ENCODE data around the gene VPS72. TPM values are rescaled to one million over a fixed set of nuclear protein-coding genes. Genes with fewer than 3 reads are reported as not detected.

Gene VPS72
- total and polyA plus RNA-seq, 9 of the 15 experiments (the other 6 are each of a cell fraction or from before 2014, with no cell fraction given) = 7.2 to 131 (median 75.7) TPM

DNA sequence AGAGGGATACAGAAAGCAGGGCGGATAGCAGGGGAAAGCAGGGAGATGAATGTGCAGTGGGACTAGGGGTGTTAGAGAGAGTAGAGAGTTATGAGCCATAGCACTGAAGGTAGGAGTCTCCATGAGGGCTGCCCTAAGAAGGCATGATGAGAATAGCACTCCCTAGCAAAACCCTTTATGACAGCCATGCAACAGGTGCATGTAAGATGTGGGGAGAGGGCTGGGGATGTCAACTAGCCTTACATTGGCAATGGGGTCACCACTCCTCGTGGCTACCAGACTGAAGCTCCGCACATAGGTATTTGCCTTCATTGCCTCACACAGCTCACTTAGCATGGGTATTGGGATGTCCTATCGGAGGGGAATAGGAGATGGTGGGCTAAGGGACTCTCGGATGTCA, 18.8 kb downstream of the VPS72 start:
- H3K9ac ChIP-seq (ENCODE audit: insufficient read depth in 1 of 2, low read depth in 2 of 2, low read length in 2 of 2) = no peak overlapping the region
- peaks cover 11% of the 10 kb centered on the region for H3K79me2 ChIP-seq (ENCODE audit: control insufficient read depth, insufficient read depth, low read length)
- H3K36me3 ChIP-seq (ENCODE audit: control insufficient read depth, insufficient read depth, low read length) = peaks cover 47% of the 10 kb centered on the region; the same call in 2 of the 3 replicates
- ATAC-seq (no peak), DNase-seq (ENCODE audit: extremely low read depth in 1 of 4, low spot score in 3 of 4) (no peak), FAIRE-seq (no peak)
- BruUV-seq (replicated peaks) = no TSS peak
- POLR2A ChIA-PET = interaction anchor here (0.6 to 1.3 kb wide), 3 partner anchors 18 to 49 kb away, joined by 4 to 5 read pairs (median 4); partner anchors contain the start of gene VPS72
- in situ Hi-C loops (cut with MboI) (no loop called here), intact Hi-C loops (cut with micrococcal nuclease) (no loop called here)
- H3K9me1 ChIP-seq (ENCODE audit: control insufficient read depth, insufficient read depth, low read length) = no peaks in the 10 kb centered on the region
- 75% methylated on average over 5 of the region's 5 CpGs for WGBS (ENCODE audit: insufficient coverage, low coverage, missing lambda C conversion rate)
- peaks cover 7 to 10% of the 10 kb centered on the region in 2 experiments; a peak in 4 of 5 replicates for H3K4me1 ChIP-seq (replicated peaks in 1 of 2; ENCODE audit: control insufficient read depth in 2 of 2, insufficient read depth in 2 of 2, low read length in 2 of 2)
- CTCF ChIA-PET (ENCODE audit: low intra/inter-chr PET ratio) = no interaction called here
- no peak overlapping the region for H3K27ac ChIP-seq (ENCODE audit: extremely low read depth, low read depth, low read length)
- no peaks in the 10 kb centered on the region for H3K27me3 ChIP-seq (ENCODE audit: control insufficient read depth in 2 of 2, insufficient read depth in 2 of 2, low read length in 2 of 2)
- H3K4me2 ChIP-seq (ENCODE audit: insufficient read depth, low read length) = no peak overlapping the region
- no peak for TF ChIP-seq HBP1 (CRISPR knock-in tag; IDR thresholded peaks at IDR 0.05)
- TF ChIP-seq PTRF (tag; IDR thresholded peaks at IDR 0.05) = no peak
- TF ChIP-seq SMAD1 (IDR thresholded peaks at IDR 0.05; ENCODE audit: low read depth, low read length, partially characterized antibody) = no peak
- TF ChIP-seq, protein P1, sequence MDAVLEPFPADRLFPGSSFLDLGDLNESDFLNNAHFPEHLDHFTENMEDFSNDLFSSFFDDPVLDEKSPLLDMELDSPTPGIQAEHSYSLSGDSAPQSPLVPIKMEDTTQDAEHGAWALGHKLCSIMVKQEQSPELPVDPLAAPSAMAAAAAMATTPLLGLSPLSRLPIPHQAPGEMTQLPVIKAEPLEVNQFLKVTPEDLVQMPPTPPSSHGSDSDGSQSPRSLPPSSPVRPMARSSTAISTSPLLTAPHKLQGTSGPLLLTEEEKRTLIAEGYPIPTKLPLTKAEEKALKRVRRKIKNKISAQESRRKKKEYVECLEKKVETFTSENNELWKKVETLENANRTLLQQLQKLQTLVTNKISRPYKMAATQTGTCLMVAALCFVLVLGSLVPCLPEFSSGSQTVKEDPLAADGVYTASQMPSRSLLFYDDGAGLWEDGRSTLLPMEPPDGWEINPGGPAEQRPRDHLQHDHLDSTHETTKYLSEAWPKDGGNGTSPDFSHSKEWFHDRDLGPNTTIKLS (IDR thresholded peaks at IDR 0.05; ENCODE audit: borderline replicate concordance, low read depth) = no peak
- TF ChIP-seq KAT8 (IDR thresholded peaks at IDR 0.05; ENCODE audit: low read depth) = no peak
- TF ChIP-seq ZNF232 (CRISPR knock-in tag; IDR thresholded peaks at IDR 0.05) = no peak
- TF ChIP-seq RFX1 (IDR thresholded peaks at IDR 0.05) = no peak
- no peak for TF ChIP-seq ZNF75A (CRISPR knock-in tag; IDR thresholded peaks at IDR 0.05)
- no peak for TF ChIP-seq CBX1 (IDR thresholded peaks at IDR 0.05; ENCODE audit: low read depth)
- TF ChIP-seq STAG1 (CRISPR knock-in tag; IDR thresholded peaks at IDR 0.05; ENCODE audit: borderline replicate concordance) = no peak
- no peak for TF ChIP-seq KLF6 (CRISPR knock-in tag; IDR thresholded peaks at IDR 0.05; ENCODE audit: borderline replicate concordance)
- TF ChIP-seq LARP7 (IDR thresholded peaks at IDR 0.05) = no peak
- TF ChIP-seq, protein P2, sequence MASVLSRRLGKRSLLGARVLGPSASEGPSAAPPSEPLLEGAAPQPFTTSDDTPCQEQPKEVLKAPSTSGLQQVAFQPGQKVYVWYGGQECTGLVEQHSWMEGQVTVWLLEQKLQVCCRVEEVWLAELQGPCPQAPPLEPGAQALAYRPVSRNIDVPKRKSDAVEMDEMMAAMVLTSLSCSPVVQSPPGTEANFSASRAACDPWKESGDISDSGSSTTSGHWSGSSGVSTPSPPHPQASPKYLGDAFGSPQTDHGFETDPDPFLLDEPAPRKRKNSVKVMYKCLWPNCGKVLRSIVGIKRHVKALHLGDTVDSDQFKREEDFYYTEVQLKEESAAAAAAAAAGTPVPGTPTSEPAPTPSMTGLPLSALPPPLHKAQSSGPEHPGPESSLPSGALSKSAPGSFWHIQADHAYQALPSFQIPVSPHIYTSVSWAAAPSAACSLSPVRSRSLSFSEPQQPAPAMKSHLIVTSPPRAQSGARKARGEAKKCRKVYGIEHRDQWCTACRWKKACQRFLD (CRISPR knock-in tag; IDR thresholded peaks at IDR 0.05) = no peak
- no peak for TF ChIP-seq RBM34 (IDR thresholded peaks at IDR 0.05; ENCODE audit: borderline replicate concordance, insufficient read depth, low read length)
- TF ChIP-seq CBX3 (IDR thresholded peaks at IDR 0.05; ENCODE audit: borderline replicate concordance in 1 of 2, low read length in 2 of 2) = no peak
- no peaks in the 10 kb centered on the region for H3K9me3 ChIP-seq (replicated peaks; ENCODE audit: control insufficient read depth, insufficient read depth, low read depth, low read length)
- H4K20me1 ChIP-seq (replicated peaks; ENCODE audit: control insufficient read depth, insufficient read depth, low read length) = no peaks in the 10 kb centered on the region
- H3K4me3 ChIP-seq = no peak overlapping the region
- no peak overlapping the region for H2AFZ ChIP-seq (ENCODE audit: low read depth, low read length)

All from K562 (cell line).